ENCODE measurements around the gene NBPF3.
A peak's percentile ranks its signal among the peaks of the same experiment; 100 is the strongest.
"Not testable (repeated sequence)": the region's sequence is repeated elsewhere in the genome, so short reads cannot be mapped to it uniquely, and the experiment has no call there.

The NBPF3 gene

GRCh38 chr1:21496063-21496462 lies 56.1 kb downstream of the NBPF3 start:
- DNase-seq (ENCODE audit: low read depth): no peak

- no peak for DNase-seq (ENCODE audit: low read depth)
These were observed 56.9 kb downstream of the NBPF3 start for GRCh38 chr1:21496886-21497285.

- DNase-seq (ENCODE audit: low read depth): no peak
These were observed 57.6 kb downstream of the NBPF3 start for GRCh38 chr1:21497466-21498061.

DNA sequence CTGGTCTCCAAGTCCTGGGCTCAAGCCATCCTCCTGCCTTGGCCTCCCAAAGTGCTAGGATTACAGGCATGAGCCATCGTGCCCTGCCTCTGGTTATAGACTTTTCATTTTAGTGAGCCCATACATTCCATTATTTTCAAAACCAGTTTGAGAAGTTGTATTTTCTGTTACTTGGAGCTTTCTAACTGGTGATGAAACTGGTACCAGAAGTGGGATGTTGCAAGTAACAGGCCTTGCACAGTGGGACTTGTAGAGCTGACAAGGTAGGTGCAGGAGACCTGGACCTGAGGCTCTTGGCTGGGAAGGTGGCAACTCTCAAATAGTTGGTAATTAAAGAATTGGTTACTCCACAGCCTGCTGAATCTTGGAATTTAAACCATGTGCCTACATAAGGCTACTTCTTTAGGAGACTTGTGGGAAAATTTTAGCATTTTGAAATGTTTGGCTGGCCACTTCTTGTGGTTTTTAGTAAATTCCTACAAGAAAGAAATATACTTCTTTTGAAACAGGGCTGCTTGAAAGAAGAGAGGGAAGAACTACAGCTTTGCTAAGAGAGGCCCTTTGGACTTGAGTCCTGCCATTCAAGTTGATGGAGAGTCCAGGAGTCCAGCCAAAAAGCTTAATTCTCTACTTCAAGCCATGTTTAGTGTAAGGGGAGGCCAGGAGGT lies 59.5 kb downstream of the NBPF3 start:
- no peak for DNase-seq (ENCODE audit: low read depth)

DNA sequence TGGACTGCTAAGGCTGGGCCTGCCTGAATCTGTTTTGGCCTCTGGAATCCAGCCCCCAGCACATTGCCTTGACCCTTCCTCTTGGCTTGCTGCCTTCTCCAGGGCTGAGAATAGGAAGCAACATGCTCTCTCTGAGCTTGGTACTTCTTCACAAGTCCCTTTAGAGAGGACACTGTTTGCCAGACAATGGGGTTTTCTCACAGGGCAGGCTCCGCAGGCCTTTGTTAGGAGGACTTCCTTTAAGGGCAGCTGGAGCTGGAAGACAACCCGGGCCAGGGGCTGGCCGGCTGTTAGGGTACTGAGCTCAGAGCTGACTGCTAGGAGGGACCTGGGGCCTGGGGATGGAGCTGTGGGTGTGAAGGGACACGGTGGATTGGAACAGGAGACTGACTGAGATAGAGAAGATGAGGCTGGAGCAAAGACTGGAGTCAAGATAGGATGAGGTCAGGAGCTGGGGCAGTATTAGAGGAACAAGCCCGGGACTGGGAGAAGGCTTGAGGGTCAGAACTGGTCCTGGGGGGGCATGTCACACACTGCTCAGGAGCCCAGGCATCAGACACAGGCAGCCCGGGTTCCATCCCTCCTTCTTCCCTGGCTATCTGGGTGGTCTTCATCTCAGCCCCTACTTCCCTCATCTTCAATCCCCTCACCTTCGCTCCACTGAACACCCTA lies 63.9 kb downstream of the NBPF3 start:
- DNase-seq (ENCODE audit: low read depth): no peak

GRCh38 chr1:21506804-21507203 lies 66.9 kb downstream of the NBPF3 start:
- DNase-seq (ENCODE audit: low read depth): no peak

- no peak for DNase-seq (ENCODE audit: low read depth)
These were observed 67.8 kb downstream of the NBPF3 start for GRCh38 chr1:21507511-21508270.

GRCh38 chr1:21508580-21509350 lies 68.8 kb downstream of the NBPF3 start:
- peak; percentile 37 for DNase-seq (ENCODE audit: low read depth)

DNA sequence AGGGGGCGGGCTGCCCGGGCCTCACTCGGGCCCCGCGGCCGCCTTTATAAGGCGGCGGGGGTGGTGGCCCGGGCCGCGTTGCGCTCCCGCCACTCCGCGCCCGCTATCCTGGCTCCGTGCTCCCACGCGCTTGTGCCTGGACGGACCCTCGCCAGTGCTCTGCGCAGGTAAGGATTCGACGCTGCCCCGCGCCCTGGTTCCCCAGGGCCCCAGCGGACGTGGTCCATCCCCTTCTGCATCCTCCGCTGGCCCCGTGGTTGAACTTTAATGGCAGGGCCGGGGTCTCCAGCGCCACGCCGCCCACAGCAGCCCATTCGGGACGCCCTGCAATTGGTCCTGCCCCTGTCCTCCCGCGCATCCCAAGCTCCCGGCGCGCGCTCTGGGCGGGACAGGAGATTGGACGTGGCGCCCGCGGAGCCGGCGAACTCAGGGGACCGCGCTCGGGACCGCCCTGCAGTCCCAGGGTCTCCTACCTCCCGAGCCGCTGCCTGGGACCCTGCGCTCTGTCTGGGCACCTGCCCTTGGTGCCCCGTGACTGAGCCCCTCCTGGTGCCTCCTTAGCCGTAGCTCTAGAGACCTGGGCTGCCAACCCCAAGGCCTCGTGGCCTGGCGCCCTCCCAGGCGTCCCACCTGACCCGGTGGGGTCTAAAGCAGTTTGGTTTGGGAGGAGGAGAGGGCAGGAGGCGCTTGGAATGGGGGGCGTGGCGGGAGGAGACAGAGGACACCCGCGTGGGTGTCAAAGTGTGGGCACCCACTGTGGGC lies 69.6 kb downstream of the NBPF3 start, which contains the start of gene ALPL:
TSS of gene ALPL (plus strand) at position 73 of the 762 bp plus-strand sequence. CDS start 44,659 bp downstream, outside the sequence.
- DNase-seq (ENCODE audit: low read depth): no peak

DNA sequence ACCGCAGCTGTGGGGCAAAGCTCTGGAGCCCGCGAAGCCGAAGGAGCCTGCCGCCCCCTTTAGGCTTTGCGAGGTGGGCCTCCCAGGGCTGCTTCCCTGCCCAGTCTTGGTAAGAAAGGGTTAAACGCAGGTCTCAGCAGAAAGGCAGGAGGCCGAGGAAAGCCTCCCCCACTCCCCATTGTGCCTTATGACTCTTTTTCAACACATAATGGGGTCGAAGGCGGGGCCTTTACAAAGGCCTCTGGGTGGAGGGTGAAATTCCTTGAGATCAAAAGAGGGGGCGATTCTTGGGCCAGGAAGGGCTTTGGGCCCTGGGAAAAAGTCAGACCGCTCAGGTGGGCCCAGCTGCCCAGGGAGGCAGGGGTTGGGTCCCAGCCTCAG lies 70.2 kb downstream of the NBPF3 start:
- DNase-seq (ENCODE audit: low read depth): no peak

DNA sequence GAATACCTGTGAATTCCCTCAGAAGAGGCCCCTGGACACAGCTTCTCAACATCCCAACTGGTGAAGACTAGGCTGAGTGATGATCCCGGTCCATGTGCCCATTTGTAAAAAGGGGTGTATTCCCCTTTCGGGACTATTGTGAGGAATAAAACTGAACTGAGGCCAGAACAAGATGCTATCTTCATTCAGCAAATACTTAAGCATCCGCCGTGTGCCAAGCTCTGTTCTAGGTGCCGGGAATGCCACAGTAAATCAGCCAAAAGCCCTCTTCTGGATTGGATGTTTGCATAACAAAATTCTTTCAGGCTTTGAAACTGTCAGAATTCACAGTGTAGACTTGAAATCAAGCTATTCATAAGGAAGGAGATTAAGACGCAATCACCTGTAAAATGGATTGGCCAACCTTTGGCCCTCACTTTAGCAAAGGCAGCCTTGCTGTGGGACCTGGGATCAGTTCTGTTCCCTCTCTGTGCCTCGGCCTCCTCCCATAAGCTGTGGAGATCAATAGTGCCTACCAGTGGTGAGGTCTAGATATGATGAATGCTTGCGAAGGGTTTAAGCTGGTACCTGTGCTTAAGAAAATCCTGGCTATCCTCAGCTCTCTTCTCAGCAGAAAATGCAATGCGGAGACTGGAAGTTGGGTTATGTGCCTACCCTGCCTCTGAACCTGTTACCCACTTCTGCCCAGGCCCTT lies 71.1 kb downstream of the NBPF3 start:
- DNase-seq (ENCODE audit: low read depth): no peak

DNA sequence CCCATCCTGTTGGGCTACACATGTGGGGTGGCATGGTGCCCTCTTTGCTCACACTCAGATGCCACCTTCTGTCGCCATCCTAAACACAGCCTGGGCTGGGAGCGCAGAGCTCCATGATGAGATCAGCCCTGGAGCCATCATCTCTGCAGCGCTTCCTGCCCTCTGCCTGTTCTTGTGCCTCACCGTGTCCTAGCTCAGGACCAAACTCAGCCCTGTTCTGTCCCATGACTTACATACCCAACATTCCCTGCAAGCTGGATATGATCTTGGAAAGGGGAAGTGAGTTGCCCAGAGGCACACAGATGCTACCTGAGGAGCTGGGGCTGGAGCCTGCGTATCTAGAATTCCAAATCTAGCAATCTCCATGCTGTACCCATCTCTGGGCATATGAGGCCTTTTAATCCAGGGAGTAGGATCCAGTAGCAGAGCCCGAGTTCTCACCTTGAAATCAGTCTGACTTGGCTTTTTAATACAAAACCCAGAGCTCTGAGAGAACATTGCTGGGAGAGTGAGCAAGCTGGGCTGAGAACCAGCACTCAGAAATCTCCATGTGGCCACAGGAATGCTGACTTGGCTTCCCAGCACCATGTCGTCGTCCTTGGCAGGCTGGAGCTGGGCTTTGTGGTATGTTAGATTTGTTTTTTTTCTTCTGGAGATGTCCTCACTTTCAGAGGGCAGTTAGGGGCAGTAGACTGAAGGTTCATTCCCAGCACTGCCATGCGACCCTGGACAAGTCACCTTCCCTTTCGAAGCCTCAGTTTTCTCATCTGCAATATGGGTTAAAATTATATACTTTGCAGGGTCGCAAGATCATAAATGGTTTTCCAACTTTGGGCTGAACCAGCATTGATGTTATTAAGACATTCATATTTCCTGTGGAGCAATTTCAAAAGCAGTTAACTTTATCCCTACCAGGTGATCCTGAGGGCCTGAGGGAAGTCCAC lies 71.9 kb downstream of the NBPF3 start:
- DNase-seq (ENCODE audit: low read depth): no peak

GRCh38 chr1:21514245-21514644 lies 74.3 kb downstream of the NBPF3 start:
- DNase-seq (ENCODE audit: low read depth): no peak

GRCh38 chr1:21517161-21517589 lies 77.2 kb downstream of the NBPF3 start:
- no peak for DNase-seq (ENCODE audit: low read depth)

- DNase-seq (ENCODE audit: low read depth): no peak
These were observed 77.9 kb downstream of the NBPF3 start for GRCh38 chr1:21517660-21518480.

DNA sequence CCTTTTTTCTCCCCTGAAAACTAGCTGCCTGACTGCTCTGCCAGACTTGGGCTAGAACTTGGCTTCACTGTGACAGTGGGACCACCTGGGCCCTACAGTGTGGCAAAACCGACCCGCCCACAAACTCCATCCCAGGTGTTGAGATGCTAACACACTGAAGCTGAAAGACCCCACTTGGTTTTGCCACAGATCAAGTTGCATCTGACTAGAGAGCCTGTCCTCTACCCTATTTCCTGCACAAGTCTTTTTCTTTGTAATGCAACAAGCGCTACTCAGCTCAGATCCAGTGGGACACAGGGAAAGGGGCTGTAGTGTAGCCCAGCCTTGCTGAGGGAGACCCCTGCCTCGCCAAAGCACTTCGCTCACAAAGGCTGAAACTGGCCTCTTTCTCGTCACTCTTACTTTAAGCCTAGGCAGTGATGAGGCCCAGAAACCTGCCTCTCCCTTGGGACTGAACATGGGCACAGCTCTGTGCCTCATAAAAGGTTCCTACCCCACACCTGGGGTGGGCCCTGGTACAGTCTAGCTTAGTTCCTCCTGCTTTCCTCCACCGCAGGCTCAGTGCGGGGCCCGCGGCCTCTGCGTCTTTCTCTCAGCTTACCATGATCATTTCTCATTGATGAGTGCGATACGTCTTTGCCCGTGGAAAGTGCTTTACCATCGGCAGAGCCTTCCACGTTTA lies 79.0 kb downstream of the NBPF3 start:
- DNase-seq (ENCODE audit: low read depth): no peak

GRCh38 chr1:21519486-21520070 lies 79.6 kb downstream of the NBPF3 start:
- DNase-seq (ENCODE audit: low read depth): not testable (repeated sequence)
